Measurements from ENCODE around the gene PARVG.
"Not testable (repeated sequence)": the region's sequence is repeated elsewhere in the genome, so short reads cannot be mapped to it uniquely, and the experiment has no call there.

Gene PARVG

DNA sequence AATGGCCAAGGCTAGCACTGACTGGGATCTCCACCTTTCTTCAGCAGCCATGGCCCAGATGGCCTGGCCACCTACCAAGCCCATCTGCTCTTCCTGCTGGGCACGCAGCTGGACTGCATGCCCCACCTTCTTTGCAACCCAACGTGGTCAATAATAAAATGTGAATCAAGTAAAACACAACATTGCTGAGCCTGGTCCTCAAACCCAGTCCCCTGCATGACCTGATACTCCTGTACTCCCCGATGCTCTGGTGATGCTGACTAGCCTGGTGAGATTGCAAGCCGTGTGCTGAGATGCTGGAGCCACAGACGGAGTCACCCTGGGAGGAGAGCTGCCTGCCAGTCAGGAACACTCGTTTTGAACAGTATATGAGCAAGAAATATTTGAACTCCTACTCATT, 34.0 kb downstream of the PARVG start:
- DNase-seq: no peak

DNA sequence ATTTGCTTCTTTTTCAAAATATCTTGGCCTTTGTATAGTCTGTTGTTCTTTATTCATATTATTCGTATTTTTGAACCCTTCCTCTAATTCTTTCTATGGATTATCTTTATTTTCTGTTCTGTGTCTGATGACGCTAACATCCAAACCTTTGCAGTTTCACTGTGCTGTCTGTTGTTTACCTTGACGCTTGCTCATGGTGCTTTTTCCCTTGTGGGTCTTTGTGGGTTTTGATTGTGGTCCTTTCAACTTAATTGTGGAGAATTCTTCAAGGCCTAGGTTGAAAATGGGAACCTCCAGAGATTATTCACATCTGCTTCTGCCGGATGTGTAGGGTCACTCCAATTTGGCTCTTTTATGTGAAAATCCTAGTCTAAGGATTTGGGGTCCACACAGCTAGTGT, 34.6 kb downstream of the PARVG start:
- no peak for DNase-seq

DNA sequence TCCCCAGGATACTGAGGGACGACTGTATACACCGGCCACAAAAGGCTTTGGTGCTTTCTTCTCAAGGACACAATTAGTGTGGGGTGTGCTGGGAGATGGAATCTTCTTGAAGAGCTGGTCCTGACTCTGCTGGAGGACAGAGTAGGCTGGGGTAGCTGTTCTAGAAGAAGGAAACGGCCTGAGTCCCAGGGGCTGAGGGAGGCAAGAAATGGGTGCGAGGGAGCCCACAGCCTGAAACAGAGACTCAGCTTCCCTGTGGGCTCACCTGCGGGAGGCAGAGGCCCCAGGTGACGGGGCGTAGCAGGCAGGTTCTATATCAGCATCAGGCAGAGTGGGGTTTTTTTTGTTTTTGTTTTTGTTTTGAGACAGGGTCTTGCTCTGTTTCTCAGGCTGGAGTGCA, 36.6 kb downstream of the PARVG start:
- no peak for DNase-seq

DNA sequence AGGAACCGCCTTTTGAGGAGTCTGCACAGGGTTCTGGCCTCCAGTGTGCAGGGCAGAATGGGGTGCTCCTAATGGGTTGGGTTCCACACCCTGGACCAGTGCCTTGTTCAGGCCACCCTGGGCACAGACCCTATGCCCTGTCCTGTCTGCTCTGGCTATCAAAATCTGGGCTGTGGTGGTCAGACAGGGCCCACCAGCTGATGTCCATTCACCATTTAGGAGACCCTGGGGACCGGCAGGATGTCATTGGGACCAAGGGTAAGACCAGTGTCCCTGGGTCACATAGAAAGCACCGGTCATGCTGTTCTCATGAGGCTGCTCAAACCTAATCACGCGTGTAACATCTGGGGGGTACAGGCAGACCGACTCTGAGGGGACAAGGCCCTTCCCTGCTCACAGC, 37.3 kb downstream of the PARVG start:
- no peak for DNase-seq

DNA sequence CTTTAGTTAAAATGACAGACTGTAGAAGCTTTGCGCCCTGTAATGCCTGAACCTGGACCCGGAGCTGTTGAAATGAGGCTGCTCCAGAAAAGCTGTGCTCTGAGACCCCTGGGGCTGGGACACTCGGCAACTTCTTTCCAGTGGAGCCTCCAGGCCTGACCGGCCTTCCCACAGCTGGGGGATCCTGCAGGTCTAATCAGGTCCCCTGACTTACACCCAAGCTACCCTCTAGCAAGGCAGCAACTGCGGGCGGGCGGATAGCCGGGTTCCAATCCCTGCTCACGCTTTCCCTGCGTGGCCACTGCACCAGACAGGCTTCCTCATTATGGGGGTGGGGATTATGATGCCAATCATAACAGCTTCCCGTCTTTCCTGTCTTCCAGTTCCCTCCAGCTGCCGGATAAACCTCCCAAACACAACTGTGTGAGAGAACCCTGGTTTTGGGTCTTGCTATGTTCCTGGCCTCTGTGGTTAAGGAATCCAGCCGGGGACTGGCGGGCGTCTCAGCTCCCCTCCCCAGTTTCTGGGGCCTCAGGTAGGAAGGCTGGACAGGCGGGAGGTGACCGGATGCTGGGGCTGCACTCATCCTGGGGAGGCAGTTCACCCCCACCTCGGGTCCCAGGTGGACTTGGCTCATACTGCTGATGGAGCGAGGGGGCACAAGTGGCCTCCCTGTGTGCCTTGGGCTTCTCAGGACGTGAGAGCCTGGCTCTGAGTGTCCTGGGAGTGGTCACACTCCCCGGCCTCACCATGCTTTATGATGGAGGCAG, 38.6 kb downstream of the PARVG start:
- no peak for DNase-seq

DNA sequence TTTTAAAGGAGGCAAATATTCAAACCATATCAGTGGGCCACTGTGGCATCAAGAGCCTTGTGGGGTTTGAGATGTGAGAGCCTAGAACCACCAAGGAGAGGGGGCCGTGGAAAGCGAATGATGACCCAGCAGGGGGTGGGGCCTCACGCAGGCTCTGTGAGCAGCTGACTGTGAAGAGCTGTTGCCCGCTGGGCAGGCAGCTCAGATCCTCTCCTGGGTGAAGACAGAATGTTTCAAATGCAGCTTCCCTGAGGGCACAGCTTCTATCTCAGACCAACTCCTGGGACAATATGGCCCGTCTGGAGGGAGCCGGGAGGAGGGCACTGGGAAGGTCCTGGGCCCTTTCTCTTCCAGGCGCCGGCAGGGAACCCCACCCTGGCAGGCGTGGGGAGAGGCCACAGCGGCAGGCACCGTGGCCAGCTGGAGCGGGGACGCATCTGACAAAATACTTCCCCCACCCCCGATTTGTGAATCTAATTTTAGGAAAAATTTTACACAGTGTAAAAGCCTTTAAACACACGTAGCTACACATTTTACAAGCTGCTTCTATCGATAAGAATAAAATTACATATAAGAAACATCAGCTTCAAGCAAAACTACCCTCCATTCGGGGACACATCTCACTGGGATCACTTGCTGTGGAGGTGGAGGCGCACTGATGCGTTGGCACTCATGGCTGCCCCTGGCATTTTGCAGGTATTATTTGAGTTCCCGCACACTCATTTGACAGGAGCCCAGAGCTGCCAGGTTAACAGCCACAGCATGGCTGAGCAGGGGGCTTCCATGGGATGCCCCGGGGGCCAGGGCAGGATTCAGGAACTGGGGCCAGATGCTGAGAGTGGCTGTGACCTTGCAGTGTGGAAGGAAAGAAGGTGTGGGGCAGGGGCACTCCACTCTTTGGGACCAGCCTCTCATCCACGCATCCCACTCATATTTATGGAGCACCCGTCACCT, 40.3 kb downstream of the PARVG start:
- DNase-seq: no peak

DNA sequence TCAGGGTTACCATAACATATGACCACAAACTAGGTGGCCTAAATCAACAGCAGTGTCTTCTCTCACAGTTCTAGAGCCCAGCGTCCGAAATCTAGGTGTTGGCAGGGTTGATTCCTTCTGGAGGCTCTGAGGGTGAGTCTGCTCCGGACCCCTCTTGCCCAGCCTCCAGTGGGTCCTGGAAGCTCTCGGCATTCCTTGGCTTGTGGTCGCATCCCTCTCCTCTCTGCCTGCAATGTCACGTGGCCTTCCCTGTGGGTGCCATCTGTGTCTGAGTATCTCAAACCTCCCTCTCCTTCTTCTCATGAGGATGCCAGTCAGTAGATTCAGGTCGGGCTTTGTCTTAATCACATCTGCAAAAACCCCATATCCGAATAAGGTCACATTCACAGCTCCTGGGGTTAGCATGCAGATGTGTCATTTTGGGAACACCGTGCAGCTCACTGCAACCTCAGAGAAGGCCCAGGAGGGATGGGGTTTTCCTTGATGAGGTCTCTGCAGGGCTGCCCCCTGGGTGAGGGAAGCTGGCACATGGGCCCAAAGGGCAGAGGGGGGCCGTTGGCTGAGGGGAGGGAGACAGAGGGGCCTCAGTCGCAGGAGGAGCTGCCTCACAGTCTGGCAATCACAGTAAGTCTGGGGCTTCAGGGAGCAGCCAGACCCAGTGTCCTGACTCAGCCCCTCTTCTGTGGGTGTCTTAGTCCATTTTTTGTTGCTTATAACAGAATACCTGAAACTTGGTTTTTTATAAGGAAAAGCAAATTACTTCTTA, 41.2 kb downstream of the PARVG start:
- no peak for DNase-seq

DNA sequence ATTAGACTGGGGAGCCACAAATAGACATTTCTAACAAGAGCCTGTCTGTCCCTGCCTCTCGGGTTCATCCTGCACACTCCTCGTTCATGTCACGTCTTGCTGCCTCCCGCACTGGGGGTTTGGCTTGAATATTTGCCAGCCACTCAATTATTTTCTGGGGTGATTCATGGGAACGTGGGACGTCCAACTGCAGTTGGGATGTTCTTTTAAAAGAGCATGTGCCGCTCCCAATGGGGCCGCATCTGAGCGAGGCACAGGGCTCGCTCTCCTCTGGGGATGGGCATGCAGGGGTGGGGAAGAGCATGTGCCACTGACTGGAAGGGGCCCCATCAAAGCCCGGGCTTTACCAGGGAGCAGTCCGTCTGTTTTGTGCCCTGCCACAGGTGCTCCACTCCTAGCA, 43.4 kb downstream of the PARVG start:
- no peak for DNase-seq

DNA sequence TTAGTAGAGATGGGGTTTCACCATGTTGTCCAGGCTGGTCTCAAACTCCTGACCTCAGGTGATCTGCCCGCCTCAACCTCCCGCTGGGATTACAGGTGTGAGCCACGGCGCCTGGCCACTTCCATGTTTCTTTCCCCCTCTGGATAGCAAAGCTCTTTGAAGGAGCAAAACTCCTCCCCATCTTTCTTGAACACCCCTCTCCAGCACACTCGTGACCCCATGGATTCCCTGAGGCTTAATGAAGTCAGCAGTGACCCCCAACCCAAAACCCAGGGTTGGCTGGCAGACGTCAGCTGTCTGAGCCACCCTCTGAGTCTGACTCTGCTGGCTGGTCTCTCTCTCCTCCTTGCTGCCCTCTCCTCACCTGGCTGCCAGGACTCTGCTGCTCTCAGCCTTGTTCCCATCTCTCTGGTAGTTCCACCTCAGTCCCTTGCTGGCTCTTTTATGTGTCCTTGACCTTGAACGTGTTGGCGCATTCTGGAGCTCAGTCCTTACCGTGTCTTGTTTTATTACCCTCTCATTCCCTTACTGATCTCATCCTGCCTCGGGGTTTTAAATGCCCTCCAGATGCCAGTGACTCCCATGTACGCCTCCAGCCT, 44.5 kb downstream of the PARVG start:
- DNase-seq: no peak

DNA sequence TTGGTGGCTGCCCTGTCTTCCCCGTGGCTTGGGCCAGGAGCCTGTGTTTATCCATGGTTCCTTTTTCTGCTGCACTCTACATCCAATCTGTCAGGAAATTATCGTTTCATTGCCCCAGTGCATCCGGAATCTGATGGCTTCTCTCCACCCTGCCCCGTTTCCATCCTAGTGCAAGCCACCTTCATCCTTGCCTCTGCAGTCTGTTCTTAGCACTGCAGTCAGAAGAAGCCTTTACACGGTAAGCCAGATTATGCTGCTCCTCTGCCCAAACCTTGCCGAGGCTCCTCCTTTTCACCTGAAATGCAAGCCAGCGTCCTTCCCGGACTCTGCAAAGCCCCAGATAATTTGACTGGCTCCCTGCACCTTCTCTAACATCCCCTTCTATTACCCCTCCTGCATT, 45.1 kb downstream of the PARVG start:
- DNase-seq: no peak

DNA sequence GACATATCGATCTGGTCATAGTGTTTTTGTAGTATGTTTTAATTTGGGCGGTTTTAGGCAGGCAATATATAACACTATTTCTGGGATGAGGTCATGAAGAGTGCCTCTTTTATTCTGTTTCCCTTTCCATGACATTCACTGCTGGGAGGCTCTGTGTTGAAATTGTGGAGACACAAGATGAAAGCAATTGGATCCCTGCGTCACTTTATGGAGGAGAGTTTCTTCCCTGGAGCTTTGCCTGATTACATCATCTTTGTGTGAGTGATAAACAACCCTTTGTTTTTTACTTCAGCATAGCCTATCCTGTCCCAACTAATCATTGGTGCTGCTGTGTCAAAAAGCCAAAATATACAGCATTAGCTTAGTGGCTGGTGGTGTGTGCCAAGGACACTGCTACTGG, 48.6 kb downstream of the PARVG start:
- no peak for DNase-seq

DNA sequence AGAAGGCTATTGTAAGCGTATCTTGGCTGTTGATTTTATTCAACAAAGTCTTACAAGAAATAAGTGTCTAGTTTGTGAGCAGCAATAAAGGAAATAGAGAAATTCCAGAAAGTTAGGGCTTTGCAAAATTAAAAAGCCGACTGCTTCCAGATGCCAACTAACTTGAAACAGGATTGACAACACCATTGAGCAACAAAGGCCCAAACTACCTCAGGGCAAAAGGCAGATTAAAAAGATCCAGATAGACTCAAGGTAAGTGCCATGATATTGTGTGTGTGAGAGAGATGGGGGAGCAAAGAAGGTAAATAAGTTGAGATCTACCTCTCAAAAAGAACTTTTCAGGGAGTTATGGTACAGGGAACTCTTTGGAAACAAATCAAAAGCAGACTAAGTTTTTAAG, 49.1 kb downstream of the PARVG start:
- DNase-seq: no peak

DNA sequence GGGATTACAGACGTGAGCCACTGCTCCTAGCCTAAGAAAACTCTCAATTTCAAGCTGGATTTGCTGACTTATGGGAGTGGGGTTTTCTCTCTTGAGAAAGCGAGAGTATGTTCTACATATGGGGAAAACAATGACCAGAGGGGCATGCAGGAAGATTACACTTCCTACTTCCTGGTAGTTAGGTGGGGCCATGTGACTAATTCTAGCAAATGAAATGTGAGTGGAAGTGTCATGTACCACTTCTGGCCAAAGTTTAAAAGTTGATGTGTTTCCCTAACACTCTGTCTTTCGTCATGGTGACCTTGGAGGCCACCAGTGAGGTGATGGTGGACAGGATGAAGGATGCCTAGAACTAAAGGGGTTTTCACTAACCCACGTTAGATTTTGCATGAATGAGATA, 50.5 kb downstream of the PARVG start:
- DNase-seq: no peak

DNA sequence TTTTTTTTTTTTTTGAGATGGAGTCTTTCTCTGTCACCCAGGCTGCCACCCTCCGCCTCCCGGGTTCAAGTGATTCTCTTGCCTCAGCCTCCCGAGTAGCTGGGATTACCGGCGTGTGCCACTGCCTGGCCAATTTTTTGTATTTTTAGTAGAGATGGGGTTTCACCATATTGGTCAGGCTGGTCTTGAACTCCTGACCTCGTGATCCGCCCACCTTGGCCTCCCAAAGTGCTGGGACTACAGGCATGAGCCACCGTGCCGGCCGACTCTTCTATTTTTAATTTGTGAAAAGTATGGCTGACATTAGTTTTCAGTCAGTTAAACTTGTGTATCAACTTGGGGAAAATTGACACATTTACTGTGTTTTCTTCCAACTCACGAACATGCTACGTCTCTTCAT, 53.6 kb downstream of the PARVG start:
- DNase-seq: not testable (repeated sequence)

DNA sequence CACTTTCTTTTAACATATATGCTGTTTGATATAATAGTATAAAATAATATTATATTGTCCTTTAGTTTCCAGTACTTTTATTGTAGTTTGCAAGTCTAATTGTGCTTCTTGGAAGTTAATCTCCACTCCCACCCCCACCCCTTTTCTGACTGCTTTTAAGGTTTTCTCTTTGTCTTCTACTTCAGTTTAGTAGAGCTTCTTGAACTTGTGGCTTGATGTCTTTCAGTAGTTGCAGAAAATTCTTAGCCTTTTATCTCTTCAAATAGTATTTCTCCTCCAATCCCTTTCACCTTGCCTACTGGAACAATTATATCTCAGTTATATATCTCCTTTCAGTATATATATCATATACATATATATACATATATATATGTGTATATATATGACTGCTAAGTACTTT, 56.6 kb downstream of the PARVG start:
- no peak for DNase-seq

DNA sequence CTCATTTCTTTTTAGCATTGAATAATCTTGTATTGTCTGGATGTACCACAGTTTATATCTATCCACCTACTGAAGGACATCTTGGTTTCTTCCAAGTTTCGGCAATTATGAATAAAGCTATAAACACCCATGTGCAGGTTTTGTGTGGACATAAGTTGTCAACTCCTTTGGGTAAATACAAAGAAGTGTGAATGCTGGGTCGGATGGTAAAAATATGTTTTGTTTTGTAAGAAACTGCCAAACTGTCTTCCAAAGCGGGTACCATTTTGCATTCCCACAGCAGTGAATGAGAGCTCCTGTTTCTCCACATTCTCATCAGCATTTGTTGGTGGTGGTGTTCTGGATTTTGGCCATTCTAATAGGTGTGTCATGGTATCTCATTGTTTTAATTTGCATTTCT, 60.4 kb downstream of the PARVG start:
- not testable (repeated sequence) for DNase-seq

DNA sequence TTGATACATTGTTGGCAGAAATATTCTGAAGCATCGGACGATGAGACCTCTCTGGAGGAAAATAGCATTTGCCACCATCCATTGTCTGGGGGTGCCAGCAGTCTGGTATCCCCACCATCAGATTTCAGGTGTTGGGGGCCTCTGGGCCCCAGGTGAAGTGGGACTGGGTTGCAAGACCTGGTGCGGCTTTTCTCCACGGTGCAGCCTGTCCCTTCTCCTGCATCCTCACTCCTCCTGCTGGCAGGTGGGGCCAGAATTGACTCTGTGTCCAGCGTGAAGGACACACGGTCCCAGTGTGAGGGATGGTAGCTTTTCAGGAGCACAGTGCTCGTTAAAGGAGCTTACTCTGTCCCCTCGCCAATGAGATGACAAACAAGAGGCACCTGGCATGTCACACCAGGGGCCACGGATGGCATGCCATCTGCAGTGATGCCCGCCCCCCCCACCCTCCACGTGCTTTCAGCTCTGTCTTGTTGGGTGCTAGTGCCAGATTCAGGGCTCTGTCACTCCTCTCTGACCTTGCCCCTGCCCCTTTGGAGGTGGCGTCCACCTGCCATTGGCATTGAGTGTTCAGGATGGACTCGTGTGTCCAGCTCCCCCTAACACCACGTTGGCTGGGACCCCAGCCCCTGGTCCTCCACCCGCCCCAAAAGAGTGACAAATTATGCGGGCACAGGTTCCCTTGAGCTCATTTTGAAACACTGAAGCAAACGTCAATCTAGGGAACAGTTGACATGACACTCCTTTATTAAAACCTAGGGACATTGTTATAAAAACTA, 62.4 kb downstream of the PARVG start:
- peak; percentile 36 for DNase-seq

DNA sequence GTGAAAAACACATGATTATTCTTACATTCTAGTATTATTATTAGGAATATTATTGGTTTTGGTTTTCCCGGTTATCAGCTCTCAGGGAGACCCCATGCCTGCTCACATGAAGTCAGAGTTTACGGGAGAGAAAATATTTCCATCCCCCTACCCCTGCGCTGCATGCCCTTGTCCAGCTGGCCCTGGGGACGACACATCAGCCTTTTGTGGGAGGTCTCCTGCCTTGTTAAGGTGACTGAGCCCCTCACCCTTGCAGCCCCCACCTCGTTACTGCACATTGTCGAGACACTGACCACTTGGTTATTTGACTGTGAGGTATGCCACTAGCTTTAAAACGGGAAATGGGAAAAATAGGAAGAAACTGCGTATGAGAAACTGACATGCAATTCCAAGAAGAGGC, 63.0 kb downstream of the PARVG start:
- DNase-seq: no peak

DNA sequence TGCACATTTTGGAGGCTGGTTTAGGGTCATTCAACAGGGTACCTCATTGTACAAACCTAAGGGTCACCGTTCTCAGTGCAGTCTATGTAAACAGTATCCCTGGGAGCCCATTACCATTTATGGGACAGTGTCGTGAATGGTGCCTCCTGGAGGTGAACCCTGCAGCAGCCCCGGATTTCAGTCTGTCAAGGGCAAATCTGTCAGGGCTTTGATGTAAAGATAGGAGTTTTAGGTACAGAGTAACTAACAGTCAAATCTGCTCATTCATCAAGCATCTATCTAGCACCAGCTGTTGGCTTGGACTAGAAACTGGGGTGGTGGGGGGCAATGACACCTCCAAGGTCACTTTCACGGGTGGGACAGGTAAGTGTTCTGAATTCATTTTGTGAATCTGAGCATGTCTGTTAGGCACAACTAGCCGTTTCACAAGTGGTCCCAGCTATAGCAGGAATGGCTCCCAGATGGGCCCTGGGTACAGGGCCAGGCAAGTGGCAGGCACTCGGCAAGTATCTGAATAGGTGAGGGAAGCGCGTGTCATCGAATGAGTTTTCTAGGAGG, 63.6 kb downstream of the PARVG start:
- DNase-seq: no peak

DNA sequence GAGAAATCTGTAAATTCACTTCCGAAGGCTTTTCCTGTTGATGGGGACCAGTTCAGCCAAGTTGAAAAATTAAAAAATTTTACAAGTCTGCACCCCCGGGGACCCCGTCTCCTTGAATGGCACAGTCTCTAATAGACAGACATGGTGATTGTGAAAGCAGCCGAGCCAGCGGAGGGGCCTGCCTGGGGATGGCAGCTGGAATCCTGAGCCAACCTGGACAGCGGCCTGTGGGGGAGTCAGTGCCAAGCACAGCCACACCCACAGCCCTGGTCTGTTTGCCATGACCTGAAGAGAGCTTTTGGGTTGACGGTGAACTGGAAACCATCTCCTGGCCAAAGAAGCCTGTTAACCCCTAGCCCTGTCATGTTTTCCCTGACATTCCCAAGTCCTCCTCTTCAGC, 64.7 kb downstream of the PARVG start:
- DNase-seq: no peak

DNA sequence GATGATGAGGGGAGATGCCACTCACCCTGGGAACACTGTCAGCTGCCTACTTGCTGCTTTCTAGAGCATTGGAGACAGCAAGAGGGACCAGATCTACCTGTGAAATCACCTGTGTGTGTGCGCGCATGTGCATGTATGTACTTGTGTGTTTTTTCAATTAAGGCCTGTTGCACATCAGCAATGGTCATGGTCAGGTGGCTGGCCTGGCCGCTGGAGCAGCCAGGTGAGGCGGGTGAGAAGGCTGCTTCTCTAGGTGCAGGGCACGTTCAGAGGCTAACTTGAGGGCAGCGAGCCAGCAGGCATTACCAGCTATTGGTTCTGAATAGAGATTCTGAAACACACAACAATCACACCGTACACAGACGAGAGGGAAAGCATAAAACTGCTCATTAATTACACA, 65.1 kb downstream of the PARVG start:
- peak; percentile 40 for DNase-seq

All from NCI-H69 (cell line).